Liver (tissue), 9 donors: ENCODE data around the gene SCNN1A. TPM values are rescaled to one million over a fixed set of nuclear protein-coding genes. Genes with fewer than 3 reads are reported as not detected.

Experiments used
- DNase-seq: peaks from one replicate; pipeline ENCODE4 v3.0.0-alpha.2; 2017; ENCODE audit warnings: low spot score
- H3K27ac ChIP-seq, 2 donors: one replicate each; pipeline ENCODE4 v1.7.0; 2013; ENCODE audit warnings: inconsistent platforms in 2 of 2, low read length in 2 of 2, control low read depth in 1 of 2, low read depth in 1 of 2, mild to moderate bottlenecking in 1 of 2
- H3K27me3 ChIP-seq, 4 donors: one replicate each; pipeline versions ENCODE4 v1.6.1 to v1.7.0; 2013; ENCODE audit warnings: low read length in 3 of 4, inconsistent platforms in 1 of 4, mild to moderate bottlenecking in 1 of 4, moderate library complexity in 1 of 4; ENCODE audit not compliant: control insufficient read depth in 4 of 4, insufficient read depth in 4 of 4
- H3K36me3 ChIP-seq, 4 donors: one replicate each; pipeline versions ENCODE4 v1.6.1 to v1.7.0; 2013; ENCODE audit warnings: low read length in 3 of 4, mild to moderate bottlenecking in 3 of 4, low read depth in 1 of 4, moderate library complexity in 1 of 4; ENCODE audit not compliant: control insufficient read depth in 4 of 4, insufficient read depth in 3 of 4
- H3K4me1 ChIP-seq, 4 donors: one replicate each; pipeline versions ENCODE4 v1.6.1 to v1.7.0; 2013; ENCODE audit warnings: low read length in 3 of 4, mild to moderate bottlenecking in 3 of 4, moderate library complexity in 1 of 4; ENCODE audit not compliant: control insufficient read depth in 4 of 4, insufficient read depth in 4 of 4
- H3K4me3 ChIP-seq, 3 donors: one replicate each; pipeline versions ENCODE4 v1.6.1 to v1.7.0; 2013; ENCODE audit warnings: low read length in 3 of 3, control low read depth in 1 of 3, low read depth in 1 of 3, mild to moderate bottlenecking in 1 of 3
- H3K9ac ChIP-seq, 2 donors: one replicate each; pipeline ENCODE4 v1.7.0; 2013; ENCODE audit warnings: low read length in 2 of 2, mild to moderate bottlenecking in 2 of 2, moderate library complexity in 2 of 2, control low read depth in 1 of 2, low read depth in 1 of 2
- H3K9me3 ChIP-seq, 4 donors: one replicate each; pipeline versions ENCODE4 v1.6.1 to v1.7.0; 2013; ENCODE audit warnings: low read length in 3 of 4; ENCODE audit not compliant: control insufficient read depth in 4 of 4
- ATF3 ChIP-seq: IDR thresholded peaks from 2 replicates; pipeline ENCODE4 v1.6.1; 2016; ENCODE audit warnings: antibody characterized with exemption
- EGR1 ChIP-seq, 2 donors: IDR thresholded peaks; 2 replicates each; pipeline ENCODE4 v1.6.1; 2016 to 2018; ENCODE audit warnings: antibody characterized with exemption in 2 of 2, low read depth in 2 of 2
- FOXA1 ChIP-seq: IDR thresholded peaks from 2 replicates; pipeline ENCODE4 v1.6.1; 2016; ENCODE audit warnings: antibody characterized with exemption
- FOXA2 ChIP-seq: IDR thresholded peaks from 2 replicates; pipeline ENCODE4 v1.6.1; 2016; ENCODE audit warnings: antibody characterized with exemption
- HNF4A ChIP-seq, 2 donors: conservative IDR thresholded peaks; 2 replicates each; pipeline ENCODE4 v1.6.1; 2016; ENCODE audit warnings: antibody characterized with exemption in 2 of 2, mild to moderate bottlenecking in 2 of 2
- JUND ChIP-seq, 2 donors: IDR thresholded peaks; 2 replicates each; pipeline ENCODE4 v1.6.1; 2016; ENCODE audit warnings: antibody characterized with exemption in 2 of 2
- NR2F2 ChIP-seq: IDR thresholded peaks from 2 replicates; pipeline ENCODE4 v1.6.1; 2016; ENCODE audit warnings: antibody characterized with exemption
- RXRA ChIP-seq, 2 donors: IDR thresholded peaks; 2 replicates each; pipeline ENCODE4 v1.6.1; 2017 to 2018; ENCODE audit warnings: antibody characterized with exemption in 2 of 2, mild to moderate bottlenecking in 1 of 2
- SP1 ChIP-seq: IDR thresholded peaks from 2 replicates; pipeline ENCODE4 v1.6.1; 2018; ENCODE audit warnings: antibody characterized with exemption, mild to moderate bottlenecking
- YY1 ChIP-seq: IDR thresholded peaks from 2 replicates; pipeline ENCODE4 v1.6.1; 2016; ENCODE audit warnings: antibody characterized with exemption, mild to moderate bottlenecking
- ZBTB33 ChIP-seq: IDR thresholded peaks from 2 replicates; pipeline ENCODE4 v1.6.1; 2016; ENCODE audit warnings: antibody characterized with exemption
- WGBS: extraction: QIAGEN DNeasy Blood & Tissue Kit; methylation state at CpG from one replicate; pipeline ENCODE4 v1.1.7; 2013; 5-methylcytosine and 5-hydroxymethylcytosine counted together
- polyA plus RNA-seq, 2 donors: library from polyadenylated mRNA; stranded (reverse) in 1 of 2; unstranded in 1 of 2; fragments of 200-250 nt in 1 of 2; fragments of >200 nt in 1 of 2; fragmentation: Nextera tagmentation in 1 of 2; extraction: Ambion mirVana in 1 of 2; gene quantifications; one replicate each; pipeline versions ENCODE4 v1.2.1 to v1.2.3, GENCODE V29; 2013 to 2015
- total RNA-seq, 2 donors: library from RNA; depleted of rRNA; stranded (reverse); fragments of >200 nt; gene quantifications; one replicate each; pipeline ENCODE4 v1.2.3, GENCODE V29; 2014
- TF ChIP-seq, protein P1 (sequence below): fragments of 150-350 bp; IDR thresholded peaks from 2 replicates; pipeline ENCODE4 v1.5.1; 2017; ENCODE audit warnings: improper control_type of control experiment, low read depth, low read length; ENCODE audit not compliant: missing input control
- TF ChIP-seq, protein P2 (sequence below): IDR thresholded peaks from 2 replicates; pipeline ENCODE4 v1.6.1; 2016; ENCODE audit warnings: antibody characterized with exemption
- TF ChIP-seq, protein P3 (sequence below): IDR thresholded peaks from 2 replicates; pipeline ENCODE4 v1.6.1; 2016; ENCODE audit warnings: antibody characterized with exemption, mild to moderate bottlenecking
- donor health status: healthy.
- donor health status: healthy.
- donor health status: healthy.
- donor health status: healthy.
- donor health status: healthy.

The SCNN1A gene
- total and polyA plus RNA-seq, 4 donors, result 0.47 to 7.7 (median 2.9) TPM

DNA sequence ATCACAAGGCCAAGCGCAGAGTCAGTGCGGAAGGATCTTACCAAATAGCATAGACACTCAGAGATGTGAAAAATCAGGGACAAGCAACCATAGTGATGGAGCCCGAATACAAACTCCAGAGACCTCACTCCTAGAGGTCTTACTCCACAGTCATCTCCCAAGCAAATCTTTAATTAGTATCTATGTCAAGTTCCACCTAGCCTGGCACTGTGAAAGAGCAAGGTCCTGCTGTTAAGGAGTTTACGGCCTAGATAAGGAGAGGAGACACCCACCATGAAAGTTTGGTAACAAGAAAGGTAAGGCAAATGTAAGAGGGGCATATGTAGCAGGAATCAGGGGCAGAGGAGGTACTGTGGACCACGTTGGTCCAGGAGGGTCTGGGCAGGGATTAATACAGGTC, 72.3 kb downstream of the SCNN1A start:
- TF ChIP-seq SP1 (no peak), JUND (IDR thresholded peaks at IDR 0.05) (no peak), ZBTB33 (no peak), FOXA1 (no peak), FOXA2 (no peak), YY1 (no peak), RXRA (IDR thresholded peaks at IDR 0.05) (no peak), ATF3 (no peak), HNF4A (conservative IDR thresholded peaks at IDR 0.05) (no peak)
- TF ChIP-seq, protein P1, sequence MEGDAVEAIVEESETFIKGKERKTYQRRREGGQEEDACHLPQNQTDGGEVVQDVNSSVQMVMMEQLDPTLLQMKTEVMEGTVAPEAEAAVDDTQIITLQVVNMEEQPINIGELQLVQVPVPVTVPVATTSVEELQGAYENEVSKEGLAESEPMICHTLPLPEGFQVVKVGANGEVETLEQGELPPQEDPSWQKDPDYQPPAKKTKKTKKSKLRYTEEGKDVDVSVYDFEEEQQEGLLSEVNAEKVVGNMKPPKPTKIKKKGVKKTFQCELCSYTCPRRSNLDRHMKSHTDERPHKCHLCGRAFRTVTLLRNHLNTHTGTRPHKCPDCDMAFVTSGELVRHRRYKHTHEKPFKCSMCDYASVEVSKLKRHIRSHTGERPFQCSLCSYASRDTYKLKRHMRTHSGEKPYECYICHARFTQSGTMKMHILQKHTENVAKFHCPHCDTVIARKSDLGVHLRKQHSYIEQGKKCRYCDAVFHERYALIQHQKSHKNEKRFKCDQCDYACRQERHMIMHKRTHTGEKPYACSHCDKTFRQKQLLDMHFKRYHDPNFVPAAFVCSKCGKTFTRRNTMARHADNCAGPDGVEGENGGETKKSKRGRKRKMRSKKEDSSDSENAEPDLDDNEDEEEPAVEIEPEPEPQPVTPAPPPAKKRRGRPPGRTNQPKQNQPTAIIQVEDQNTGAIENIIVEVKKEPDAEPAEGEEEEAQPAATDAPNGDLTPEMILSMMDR, result no peak
- TF ChIP-seq, protein P2, sequence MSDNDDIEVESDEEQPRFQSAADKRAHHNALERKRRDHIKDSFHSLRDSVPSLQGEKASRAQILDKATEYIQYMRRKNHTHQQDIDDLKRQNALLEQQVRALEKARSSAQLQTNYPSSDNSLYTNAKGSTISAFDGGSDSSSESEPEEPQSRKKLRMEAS, result no peak
- no peaks in the 10 kb centered on the region for H3K27me3 ChIP-seq
- DNase-seq, result no peak
- H3K4me3 ChIP-seq, result no peak overlapping the region
- H3K27ac ChIP-seq, result no peak overlapping the region
- no peaks in the 10 kb centered on the region for H3K36me3 ChIP-seq
- H3K9me3 ChIP-seq, result no peaks in the 10 kb centered on the region
- H3K4me1 ChIP-seq, result peaks cover 0 to 3% (median 0%) of the 10 kb centered on the region in 4 donors
- WGBS, result 87% methylated on average over 5 of the region's 5 CpGs
- H3K9ac ChIP-seq, result no peak overlapping the region

- Histone ChIP-seq H3K9me3 (no peaks in the 10 kb centered on the region), H3K4me1 (peaks cover 0 to 3% (median 0%) of the 10 kb centered on the region in 4 donors), H3K4me3 (no peak overlapping the region), H3K9ac (no peak overlapping the region), H3K27ac (no peak overlapping the region), H3K36me3 (no peaks in the 10 kb centered on the region), H3K27me3 (no peaks in the 10 kb centered on the region)
- no peak for DNase-seq
- TF ChIP-seq ZBTB33 (no peak), EGR1 (IDR thresholded peaks at IDR 0.05; ENCODE audit: low read depth in 2 of 2) (no peak), RXRA (IDR thresholded peaks at IDR 0.05) (no peak), ATF3 (no peak), NR2F2 (no peak), HNF4A (conservative IDR thresholded peaks at IDR 0.05) (no peak), JUND (IDR thresholded peaks at IDR 0.05) (no peak), FOXA2 (no peak), SP1 (no peak)
- TF ChIP-seq, protein P1, result no peak
- TF ChIP-seq, protein P2, result no peak
- TF ChIP-seq, protein P3, sequence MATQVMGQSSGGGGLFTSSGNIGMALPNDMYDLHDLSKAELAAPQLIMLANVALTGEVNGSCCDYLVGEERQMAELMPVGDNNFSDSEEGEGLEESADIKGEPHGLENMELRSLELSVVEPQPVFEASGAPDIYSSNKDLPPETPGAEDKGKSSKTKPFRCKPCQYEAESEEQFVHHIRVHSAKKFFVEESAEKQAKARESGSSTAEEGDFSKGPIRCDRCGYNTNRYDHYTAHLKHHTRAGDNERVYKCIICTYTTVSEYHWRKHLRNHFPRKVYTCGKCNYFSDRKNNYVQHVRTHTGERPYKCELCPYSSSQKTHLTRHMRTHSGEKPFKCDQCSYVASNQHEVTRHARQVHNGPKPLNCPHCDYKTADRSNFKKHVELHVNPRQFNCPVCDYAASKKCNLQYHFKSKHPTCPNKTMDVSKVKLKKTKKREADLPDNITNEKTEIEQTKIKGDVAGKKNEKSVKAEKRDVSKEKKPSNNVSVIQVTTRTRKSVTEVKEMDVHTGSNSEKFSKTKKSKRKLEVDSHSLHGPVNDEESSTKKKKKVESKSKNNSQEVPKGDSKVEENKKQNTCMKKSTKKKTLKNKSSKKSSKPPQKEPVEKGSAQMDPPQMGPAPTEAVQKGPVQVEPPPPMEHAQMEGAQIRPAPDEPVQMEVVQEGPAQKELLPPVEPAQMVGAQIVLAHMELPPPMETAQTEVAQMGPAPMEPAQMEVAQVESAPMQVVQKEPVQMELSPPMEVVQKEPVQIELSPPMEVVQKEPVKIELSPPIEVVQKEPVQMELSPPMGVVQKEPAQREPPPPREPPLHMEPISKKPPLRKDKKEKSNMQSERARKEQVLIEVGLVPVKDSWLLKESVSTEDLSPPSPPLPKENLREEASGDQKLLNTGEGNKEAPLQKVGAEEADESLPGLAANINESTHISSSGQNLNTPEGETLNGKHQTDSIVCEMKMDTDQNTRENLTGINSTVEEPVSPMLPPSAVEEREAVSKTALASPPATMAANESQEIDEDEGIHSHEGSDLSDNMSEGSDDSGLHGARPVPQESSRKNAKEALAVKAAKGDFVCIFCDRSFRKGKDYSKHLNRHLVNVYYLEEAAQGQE, result no peak
- WGBS, result 96% methylated on average over 3 of the region's 3 CpGs
These were observed 72.7 kb downstream of the SCNN1A start for GRCh38 chr12:6302621-6303020.
